GM12865 (cell line): ENCODE measurements around the gene FOXP1.

Experiments used
- DNase-seq: peaks from one replicate; pipeline ENCODE4 v3.0.0; 2010; ENCODE audit warnings: low read depth
- H3K4me3 ChIP-seq: 2 replicates; pipeline ENCODE4 v1.5.1; 2011; ENCODE audit warnings: mild to moderate bottlenecking, low read depth, low read length, control low read depth
- CTCF ChIP-seq: IDR thresholded peaks from 2 replicates; pipeline ENCODE4 v1.5.1; 2011; ENCODE audit warnings: low read length, control low read depth, low read depth, inconsistent platforms; ENCODE audit not compliant: insufficient read depth; ENCODE audit errors: missing control alignments

The FOXP1 gene

GRCh38 chr3:71215351-71215750 is 368.2 kb downstream of the FOXP1 start:
- H3K4me3 ChIP-seq, result no peak overlapping the region
- no peak for DNase-seq

GRCh38 chr3:71214797-71215196 is 368.7 kb downstream of the FOXP1 start:
- TF ChIP-seq CTCF, result no peak
- H3K4me3 ChIP-seq, result no peak overlapping the region
- DNase-seq, result no peak

More at GRCh38 chr3:71215351-71215750, 368.2 kb downstream of the FOXP1 start:
- TF ChIP-seq CTCF, result no peak

- no peak for TF ChIP-seq CTCF
- H3K4me3 ChIP-seq, result no peak overlapping the region
- no peak for DNase-seq
Measured at GRCh38 chr3:71214016-71214415, 369.5 kb downstream of the FOXP1 start.

- DNase-seq, result no peak
- TF ChIP-seq CTCF, result no peak
- no peak overlapping the region for H3K4me3 ChIP-seq
Measured at GRCh38 chr3:71211083-71211482, 372.4 kb downstream of the FOXP1 start.

- no peak for DNase-seq
- no peak for TF ChIP-seq CTCF
- H3K4me3 ChIP-seq, result no peak overlapping the region
Measured at GRCh38 chr3:71210257-71211007, 373.1 kb downstream of the FOXP1 start.

GRCh38 chr3:71208211-71209095 is 375.1 kb downstream of the FOXP1 start:
- no peak for DNase-seq
- TF ChIP-seq CTCF, result no peak
- H3K4me3 ChIP-seq, result no peak overlapping the region
